KOPT-K1 (cell line): ENCODE measurements around the gene REPS1.
"Not testable (repeated sequence)": the region's sequence is repeated elsewhere in the genome, so short reads cannot be mapped to it uniquely, and the experiment has no call there.

Source experiments
- H3K27ac ChIP-seq: fragments of 200-600 bp; sonication (generic); 2 replicates; pipeline ENCODE4 v1.5.1; 2016; ENCODE audit warnings: antibody characterized with exemption, mild to moderate bottlenecking, low read depth, low read length; ENCODE audit not compliant: poor library complexity, severe bottlenecking
- H3K36me3 ChIP-seq: fragments of 200-600 bp; sonication (generic); 2 replicates; pipeline ENCODE4 v1.5.1; 2017; ENCODE audit warnings: antibody characterized with exemption, mild to moderate bottlenecking, low read length, moderate library complexity; ENCODE audit not compliant: insufficient read depth
- H3K9me3 ChIP-seq: fragments of 200-600 bp; sonication (generic); 2 replicates; pipeline ENCODE4 v1.5.1; 2017; ENCODE audit warnings: antibody characterized with exemption, low read length, mild to moderate bottlenecking; ENCODE audit not compliant: insufficient read depth, poor library complexity, severe bottlenecking

Gene REPS1

GRCh38 chr6:139014945-139015344 lies 26.9 kb upstream of the REPS1 start:
- Histone ChIP-seq H3K36me3 (no peaks in the 10 kb centered on the region), H3K9me3 (no peaks in the 10 kb centered on the region), H3K27ac (no peak overlapping the region)

DNA sequence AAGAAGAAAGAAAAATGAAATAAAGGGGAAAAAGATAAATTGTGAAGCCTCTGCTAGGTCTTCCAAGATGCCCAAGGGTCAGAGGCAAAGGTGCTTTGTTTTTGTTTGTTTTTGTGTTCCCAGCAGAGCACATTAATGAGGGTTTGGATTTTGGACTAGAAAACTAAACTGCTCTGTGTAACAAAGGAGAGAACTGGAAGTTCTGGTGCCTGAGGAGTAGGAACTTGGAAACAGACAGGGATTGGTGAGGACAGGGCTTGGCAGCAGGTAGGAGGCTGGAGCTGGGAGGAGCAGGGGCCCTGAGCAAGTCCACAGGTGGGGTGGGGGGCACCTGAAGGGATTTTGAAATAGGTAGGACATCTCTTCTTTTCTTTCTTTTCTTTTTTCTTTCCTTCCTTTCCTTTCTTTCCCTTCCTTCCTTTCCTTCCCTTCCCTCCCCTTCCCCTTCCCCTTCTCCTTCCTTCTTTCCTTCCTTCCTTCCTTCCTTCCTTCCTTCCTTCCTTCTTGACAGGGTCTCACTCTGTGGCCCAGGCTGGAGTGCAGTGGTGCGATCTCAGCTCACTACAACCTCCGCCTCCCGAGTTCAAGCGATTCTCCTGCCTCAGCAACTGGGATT lies 25.2 kb upstream of the REPS1 start:
- H3K9me3 ChIP-seq = no peaks in the 10 kb centered on the region
- no peak overlapping the region for H3K27ac ChIP-seq
- no peaks in the 10 kb centered on the region for H3K36me3 ChIP-seq

DNA sequence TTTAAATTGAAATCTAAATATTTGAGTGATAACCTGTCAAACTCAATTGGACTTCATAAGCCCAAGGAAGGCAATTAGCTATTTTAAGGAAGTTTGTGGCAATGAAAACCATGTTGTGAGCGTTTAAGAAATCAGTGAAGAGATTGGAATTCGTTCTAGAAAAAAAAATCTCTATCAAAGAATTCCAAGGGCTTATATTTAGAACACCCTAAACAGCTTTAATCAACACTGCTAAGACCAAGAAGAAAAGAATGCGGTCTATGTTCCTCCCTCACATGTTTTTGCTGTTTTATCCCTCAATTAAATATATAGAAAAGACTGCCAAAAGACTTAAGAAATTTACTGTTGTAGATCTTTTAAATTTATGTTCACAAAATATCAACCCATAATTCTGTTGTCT lies 23.9 kb upstream of the REPS1 start:
- Histone ChIP-seq H3K9me3 (no peaks in the 10 kb centered on the region), H3K36me3 (no peaks in the 10 kb centered on the region), H3K27ac (no peak overlapping the region)

GRCh38 chr6:139010674-139011073 lies 22.6 kb upstream of the REPS1 start:
- H3K27ac ChIP-seq = no peak overlapping the region
- no peaks in the 10 kb centered on the region for H3K9me3 ChIP-seq

DNA sequence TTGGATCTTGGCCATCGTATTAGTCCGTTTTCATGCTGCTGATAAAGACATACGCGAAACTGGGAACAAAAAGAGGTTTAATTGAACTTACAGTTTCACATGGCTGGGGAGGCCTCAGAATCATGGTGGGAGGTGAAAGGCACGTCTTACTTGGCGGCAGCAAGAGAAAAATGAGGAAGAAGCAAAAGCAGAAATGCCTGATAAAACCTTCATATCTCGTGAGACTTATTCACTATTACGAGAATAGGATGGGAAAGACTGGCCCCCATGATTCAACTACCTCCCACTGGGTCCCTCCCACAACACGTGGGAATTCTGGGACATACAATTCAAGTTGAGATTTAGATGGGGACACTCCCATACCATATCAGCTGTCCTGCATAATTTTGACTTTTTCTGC lies 20.1 kb upstream of the REPS1 start:
- no peaks in the 10 kb centered on the region for H3K9me3 ChIP-seq
- H3K27ac ChIP-seq = no peak overlapping the region
- H3K36me3 ChIP-seq = no peaks in the 10 kb centered on the region

More at GRCh38 chr6:139010674-139011073, 22.6 kb upstream of the REPS1 start:
- H3K36me3 ChIP-seq = no peaks in the 10 kb centered on the region

GRCh38 chr6:139007428-139007827 lies 19.4 kb upstream of the REPS1 start:
- no peak overlapping the region for H3K27ac ChIP-seq

DNA sequence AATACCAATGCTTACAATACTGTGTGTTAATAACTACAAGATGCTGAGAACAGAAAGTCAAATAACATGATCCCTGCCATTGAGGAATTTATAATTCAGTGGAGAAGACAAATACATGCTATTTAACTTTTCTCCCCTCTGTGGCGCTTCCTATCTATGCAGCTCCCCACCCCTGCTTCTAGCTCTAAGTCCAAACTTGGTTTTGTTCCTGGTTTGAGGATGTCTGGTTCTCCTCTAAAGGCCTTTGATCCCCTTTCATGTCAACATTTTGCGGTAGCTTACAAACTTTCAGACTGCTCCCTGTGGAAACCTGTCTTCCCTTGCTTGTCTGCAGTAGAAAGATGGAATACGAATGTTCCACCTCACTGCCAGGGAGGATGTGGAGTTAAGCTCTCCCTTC lies 18.4 kb upstream of the REPS1 start:
- Histone ChIP-seq H3K27ac (no peak overlapping the region), H3K9me3 (no peaks in the 10 kb centered on the region), H3K36me3 (no peaks in the 10 kb centered on the region)

More at GRCh38 chr6:139007428-139007827, 19.4 kb upstream of the REPS1 start:
- H3K9me3 ChIP-seq = no peaks in the 10 kb centered on the region
- H3K36me3 ChIP-seq = no peaks in the 10 kb centered on the region

DNA sequence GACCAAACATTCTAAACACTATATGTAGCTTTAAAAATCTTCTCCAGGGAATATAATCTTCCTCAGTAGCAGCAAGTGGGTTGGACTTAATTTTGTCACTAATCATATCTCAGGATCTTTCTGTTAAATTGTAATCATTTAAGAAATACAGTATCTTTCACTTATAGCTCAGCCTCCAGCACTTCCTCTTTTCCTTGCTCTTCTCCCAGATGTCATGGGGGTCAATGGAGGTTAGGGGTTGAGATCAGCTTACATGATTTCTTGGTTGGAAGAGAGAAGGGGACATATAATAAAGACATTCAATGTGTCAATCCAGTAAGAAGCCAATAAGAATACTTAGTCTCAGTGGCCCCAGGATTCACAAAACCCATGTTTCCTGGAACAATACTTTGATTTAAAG lies 15.7 kb upstream of the REPS1 start:
- Histone ChIP-seq H3K27ac (no peak overlapping the region), H3K9me3 (no peaks in the 10 kb centered on the region), H3K36me3 (no peaks in the 10 kb centered on the region)

DNA sequence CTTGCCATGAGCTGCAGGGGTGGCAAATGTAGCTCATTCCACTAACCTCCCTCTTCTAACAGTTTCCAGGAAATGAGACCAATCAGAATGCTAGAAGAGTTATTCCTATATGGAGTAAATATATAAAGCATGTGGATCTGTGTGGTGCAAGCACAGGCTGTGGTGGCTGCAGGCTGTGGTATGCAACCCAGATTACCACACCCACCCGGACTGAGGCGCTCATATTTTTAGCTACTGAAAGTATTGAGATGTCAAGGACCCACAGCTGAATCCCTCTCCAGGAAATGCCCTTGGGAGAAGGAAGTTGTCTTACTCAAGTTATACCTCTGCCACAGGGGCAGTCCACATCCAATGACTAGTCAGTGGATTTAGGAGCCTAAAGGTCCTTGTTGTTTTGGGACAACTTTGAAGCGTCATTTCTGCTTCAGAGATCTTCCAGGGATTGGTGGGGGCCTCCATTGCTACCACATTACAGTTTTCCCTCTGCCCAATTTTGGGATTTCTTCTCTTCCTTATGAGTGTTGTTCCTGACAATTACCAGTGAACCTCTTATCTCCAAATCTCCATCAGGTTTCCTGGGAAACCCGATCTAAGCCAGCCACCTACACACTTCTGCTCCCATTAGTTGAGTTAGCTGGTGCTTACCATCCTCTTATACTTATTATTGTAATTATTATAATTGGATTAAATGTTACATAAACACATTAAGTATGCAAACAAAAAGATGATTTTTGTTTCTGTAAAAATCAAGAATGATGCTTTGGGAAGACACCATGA lies 12.1 kb upstream of the REPS1 start:
- Histone ChIP-seq H3K27ac (no peak overlapping the region), H3K9me3 (no peaks in the 10 kb centered on the region), H3K36me3 (no peaks in the 10 kb centered on the region)

DNA sequence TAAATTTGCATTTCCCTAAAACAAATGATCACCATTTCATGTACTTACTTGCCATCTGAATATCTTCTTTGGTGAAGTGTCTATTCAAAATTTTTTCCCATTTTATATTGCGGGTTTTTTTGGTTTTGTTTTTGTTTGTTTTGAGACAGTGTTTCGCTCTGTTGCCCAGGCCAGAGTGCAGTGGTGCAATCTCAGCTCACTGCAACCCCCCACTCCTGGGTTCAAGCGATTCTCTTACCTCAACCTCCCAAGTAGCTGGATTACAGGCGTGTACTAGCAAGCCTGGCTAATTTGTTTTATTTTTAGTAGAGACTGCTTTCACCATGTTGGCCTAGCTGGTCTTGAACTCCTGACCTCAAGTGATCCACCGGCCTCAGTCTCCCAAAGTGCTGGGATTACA lies 9.1 kb upstream of the REPS1 start:
- H3K27ac ChIP-seq = no peak overlapping the region
- H3K36me3 ChIP-seq = no peaks in the 10 kb centered on the region
- no peaks in the 10 kb centered on the region for H3K9me3 ChIP-seq

DNA sequence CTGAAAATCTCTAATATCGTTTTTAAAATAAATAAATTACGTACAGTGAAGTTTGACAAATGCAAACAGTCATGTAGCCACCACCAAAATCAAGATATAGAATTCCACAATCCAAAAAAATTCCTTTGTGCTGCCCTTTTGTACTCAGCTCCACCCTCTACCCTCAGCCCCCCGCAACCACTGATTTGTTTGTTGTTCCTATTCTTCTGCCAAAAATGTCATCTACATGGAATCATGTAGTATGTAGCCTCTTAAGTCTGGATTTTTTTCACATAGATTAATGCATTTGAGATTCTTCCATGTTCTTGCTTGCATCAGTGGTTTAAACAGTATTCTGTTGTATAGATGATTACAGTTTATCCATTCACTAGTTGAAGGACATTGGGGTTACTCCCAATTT lies 8.5 kb upstream of the REPS1 start:
- H3K9me3 ChIP-seq = no peaks in the 10 kb centered on the region
- H3K27ac ChIP-seq = no peak overlapping the region
- H3K36me3 ChIP-seq = no peaks in the 10 kb centered on the region

DNA sequence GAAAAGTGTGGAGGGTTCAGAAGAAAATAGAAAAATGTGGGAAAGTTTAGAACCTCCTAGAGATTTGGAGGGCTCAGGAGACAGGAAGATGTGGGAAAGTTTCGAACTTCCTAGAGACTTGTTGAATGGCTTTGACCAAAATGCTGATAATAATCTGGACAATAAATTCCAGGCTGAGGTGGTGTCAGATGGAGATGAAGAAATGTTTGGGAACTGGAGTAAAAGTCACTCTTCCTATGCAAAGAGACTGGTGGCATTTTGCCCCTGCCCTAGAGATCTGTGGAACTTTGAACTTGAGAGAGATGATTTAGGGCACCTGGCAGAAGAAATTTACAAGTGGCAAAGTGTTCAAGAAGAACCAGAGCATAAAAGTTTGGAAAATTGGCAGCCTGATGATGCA lies 5.4 kb upstream of the REPS1 start:
- not testable (repeated sequence) for H3K36me3 ChIP-seq, H3K27ac ChIP-seq, H3K9me3 ChIP-seq

DNA sequence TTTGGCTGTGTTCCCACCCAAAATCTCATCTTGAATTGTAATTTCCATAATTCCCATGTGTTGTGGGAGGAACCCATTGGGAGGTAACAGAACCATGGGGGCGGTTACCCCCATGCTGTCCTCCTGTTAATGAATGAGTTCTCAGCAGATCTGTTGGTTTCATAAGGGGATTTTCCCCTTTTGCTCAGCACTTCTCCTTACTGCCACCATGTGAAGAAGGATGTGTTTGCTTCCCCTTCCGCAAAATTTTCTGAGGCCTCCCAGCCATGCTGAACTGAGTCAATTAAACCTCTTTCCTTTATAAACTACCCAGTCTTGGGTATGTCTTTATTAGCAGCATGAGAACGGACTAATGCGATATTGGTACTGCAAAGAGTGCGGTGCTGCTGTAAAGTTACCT lies 4.9 kb upstream of the REPS1 start:
- H3K36me3 ChIP-seq = not testable (repeated sequence)

GRCh38 chr6:138991206-138991605 lies 3.2 kb upstream of the REPS1 start:
- no peaks in the 10 kb centered on the region for H3K36me3 ChIP-seq
- H3K27ac ChIP-seq = no peak overlapping the region
- H3K9me3 ChIP-seq = no peaks in the 10 kb centered on the region

More for the DNA sequence above, 4.9 kb upstream of the REPS1 start:
- not testable (repeated sequence) for H3K9me3 ChIP-seq, H3K27ac ChIP-seq

GRCh38 chr6:138989098-138989983 lies 1.3 kb upstream of the REPS1 start:
- Histone ChIP-seq H3K36me3 (no peaks in the 10 kb centered on the region), H3K9me3 (no peaks in the 10 kb centered on the region), H3K27ac (no peak overlapping the region)
